PFSK-1 (cell line): ENCODE measurements around the gene CTSW.
A peak's percentile ranks its signal among the peaks of the same experiment; 100 is the strongest.

Experiments used
- FOXP2 ChIP-seq: optimal IDR thresholded peaks from 2 replicates; pipeline ENCODE3; 2011; ENCODE audit warnings: borderline replicate concordance, control low read depth, inconsistent platforms; ENCODE audit not compliant: insufficient read depth; ENCODE audit errors: extremely low read length, extremely low read depth
- POLR2AphosphoS5 ChIP-seq: IDR thresholded peaks from 2 replicates; pipeline ENCODE4 v1.6.1; 2012; ENCODE audit warnings: low read depth, mild to moderate bottlenecking, control low read depth, low read length, moderate library complexity
- SIN3A ChIP-seq: IDR thresholded peaks from 2 replicates; pipeline ENCODE4 v1.6.1; 2012; ENCODE audit warnings: mild to moderate bottlenecking, low read length, moderate library complexity, borderline replicate concordance; ENCODE audit not compliant: insufficient read depth
- TAF1 ChIP-seq: IDR thresholded peaks from 2 replicates; pipeline ENCODE4 v1.6.1; 2012; ENCODE audit warnings: low read length, control low read depth, borderline replicate concordance; ENCODE audit not compliant: insufficient read depth
- TF ChIP-seq, protein P1 (sequence below), 2 experiments: IDR thresholded peaks; 2 replicates each; pipeline versions ENCODE4 v1.6.1 to v1.8.0; 2011 to 2012; ENCODE audit warnings: low read depth in 2 of 2, low read length in 2 of 2, control low read depth in 1 of 2, inconsistent platforms in 1 of 2, mild to moderate bottlenecking in 1 of 2, moderate library complexity in 1 of 2; ENCODE audit not compliant: insufficient read depth in 1 of 2

The CTSW gene

DNA sequence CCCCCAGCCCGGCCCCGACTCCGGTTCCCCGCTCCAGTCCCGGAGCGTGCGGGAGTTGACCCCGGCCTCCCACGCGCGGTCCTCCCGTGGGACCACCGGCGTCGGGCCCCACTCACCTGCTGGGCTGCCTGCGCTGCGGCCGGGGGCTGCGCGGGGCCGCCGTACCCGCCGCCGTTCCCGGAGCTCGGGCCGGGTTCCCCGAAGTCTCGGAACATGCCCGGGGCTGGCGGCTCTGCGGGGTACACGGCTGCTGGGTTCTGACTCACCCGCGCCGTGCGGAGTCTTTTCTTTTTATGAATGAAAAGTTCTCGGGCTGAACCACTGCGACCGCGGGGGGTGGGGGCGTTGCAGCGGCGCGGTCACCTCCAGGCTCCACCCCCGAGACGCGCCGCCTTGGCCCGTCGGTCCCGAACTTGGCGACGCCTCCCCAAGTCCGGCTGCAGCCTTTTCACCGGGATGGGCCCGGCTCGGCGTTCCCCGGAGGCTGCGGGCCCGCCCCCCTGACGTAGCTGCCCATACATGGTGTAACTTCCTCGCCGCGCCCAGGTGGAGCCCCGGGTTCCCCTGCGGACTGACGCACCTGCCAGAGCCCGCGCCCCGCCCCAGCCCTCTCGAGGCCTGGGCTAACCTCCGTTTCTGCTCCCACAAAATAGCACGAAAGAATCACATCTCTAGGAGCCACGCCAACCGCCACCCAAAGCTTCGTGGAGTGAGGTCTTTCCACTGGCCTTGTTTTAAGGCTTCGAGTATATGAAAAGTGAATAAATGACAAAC is 20.7 kb downstream of the CTSW start, which contains the start of gene FOSL1:
Gene FOSL1, minus strand, starts transcription at position 264 of the 774 bp plus-strand sequence. Its CDS starts 49 bp downstream, at position 215.
- TF ChIP-seq POLR2AphosphoS5 (peak; percentile 91), SIN3A (peak; percentile 84), TAF1 (peak; percentile 92; the same call in 1 of the 2 replicates), FOXP2 (no peak)
- TF ChIP-seq, protein P1, sequence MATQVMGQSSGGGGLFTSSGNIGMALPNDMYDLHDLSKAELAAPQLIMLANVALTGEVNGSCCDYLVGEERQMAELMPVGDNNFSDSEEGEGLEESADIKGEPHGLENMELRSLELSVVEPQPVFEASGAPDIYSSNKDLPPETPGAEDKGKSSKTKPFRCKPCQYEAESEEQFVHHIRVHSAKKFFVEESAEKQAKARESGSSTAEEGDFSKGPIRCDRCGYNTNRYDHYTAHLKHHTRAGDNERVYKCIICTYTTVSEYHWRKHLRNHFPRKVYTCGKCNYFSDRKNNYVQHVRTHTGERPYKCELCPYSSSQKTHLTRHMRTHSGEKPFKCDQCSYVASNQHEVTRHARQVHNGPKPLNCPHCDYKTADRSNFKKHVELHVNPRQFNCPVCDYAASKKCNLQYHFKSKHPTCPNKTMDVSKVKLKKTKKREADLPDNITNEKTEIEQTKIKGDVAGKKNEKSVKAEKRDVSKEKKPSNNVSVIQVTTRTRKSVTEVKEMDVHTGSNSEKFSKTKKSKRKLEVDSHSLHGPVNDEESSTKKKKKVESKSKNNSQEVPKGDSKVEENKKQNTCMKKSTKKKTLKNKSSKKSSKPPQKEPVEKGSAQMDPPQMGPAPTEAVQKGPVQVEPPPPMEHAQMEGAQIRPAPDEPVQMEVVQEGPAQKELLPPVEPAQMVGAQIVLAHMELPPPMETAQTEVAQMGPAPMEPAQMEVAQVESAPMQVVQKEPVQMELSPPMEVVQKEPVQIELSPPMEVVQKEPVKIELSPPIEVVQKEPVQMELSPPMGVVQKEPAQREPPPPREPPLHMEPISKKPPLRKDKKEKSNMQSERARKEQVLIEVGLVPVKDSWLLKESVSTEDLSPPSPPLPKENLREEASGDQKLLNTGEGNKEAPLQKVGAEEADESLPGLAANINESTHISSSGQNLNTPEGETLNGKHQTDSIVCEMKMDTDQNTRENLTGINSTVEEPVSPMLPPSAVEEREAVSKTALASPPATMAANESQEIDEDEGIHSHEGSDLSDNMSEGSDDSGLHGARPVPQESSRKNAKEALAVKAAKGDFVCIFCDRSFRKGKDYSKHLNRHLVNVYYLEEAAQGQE (IDR thresholded peaks at IDR 0.05; ENCODE audit: insufficient read depth in 1 of 2, low read depth in 2 of 2, low read length in 2 of 2) = peak in 1 of 2 experiments; percentile 58; a peak in 1 of 4 replicates

DNA sequence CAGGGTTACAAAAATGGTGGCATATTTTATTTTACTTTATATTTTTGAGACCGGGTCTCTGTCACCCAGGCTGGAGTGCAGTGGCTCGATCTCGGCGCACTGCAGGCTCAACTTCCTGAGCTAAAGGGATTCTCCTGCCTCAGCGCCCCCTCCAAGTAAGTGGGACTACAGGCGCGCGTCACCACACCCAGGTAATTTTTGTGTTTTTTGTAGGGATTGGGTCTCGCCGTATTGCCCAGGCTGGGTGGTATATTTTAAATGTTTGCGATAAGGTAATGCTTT is 21.2 kb downstream of the CTSW start:
- TF ChIP-seq POLR2AphosphoS5 (no peak), SIN3A (no peak), FOXP2 (no peak), TAF1 (no peak)
- TF ChIP-seq, protein P1 (IDR thresholded peaks at IDR 0.05; ENCODE audit: insufficient read depth in 1 of 2, low read depth in 2 of 2, low read length in 2 of 2) = no peak

DNA sequence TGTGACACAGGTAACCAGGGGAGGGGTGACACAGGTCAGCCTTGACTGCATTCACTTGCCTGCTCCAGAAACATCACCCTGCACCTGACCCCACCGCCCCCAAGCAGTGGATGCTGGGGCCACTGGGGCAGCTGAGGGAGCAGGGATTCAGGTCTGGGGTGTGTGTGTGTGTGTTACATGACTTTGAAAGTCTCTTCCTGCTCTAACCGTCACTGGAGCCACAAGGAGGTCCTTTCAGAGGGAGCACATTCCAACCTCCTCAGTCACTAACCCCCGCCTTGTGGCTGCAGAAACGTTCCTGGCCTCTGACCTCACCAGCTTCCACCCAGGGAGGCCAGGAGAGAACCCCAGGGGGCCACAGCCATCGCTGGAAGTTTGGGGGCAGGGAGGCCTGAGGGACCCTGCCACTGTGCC is 23.4 kb downstream of the CTSW start:
- TF ChIP-seq TAF1 (no peak), SIN3A (no peak), FOXP2 (no peak), POLR2AphosphoS5 (no peak)
- TF ChIP-seq, protein P1 (IDR thresholded peaks at IDR 0.05; ENCODE audit: insufficient read depth in 1 of 2, low read depth in 2 of 2, low read length in 2 of 2) = no peak

DNA sequence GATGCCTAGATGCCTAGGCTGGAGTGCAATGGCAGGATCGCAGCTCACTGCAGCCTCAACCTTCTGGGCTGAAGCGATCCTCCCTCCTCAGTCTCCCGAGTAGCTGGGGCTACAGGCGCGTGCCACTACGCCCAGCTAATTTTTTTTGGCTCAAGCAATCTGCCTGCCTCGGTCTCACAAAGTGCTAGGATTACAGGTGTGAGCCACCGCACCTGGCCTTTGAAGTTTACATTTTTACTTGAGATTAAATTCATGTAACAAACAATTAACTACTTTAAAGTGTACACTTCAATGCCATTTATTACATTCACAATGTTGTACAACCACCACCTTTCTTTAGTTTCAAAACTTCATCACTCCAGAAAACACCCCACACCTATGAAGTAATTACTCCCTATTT is 24.1 kb downstream of the CTSW start:
- TF ChIP-seq SIN3A (no peak), FOXP2 (no peak), TAF1 (no peak), POLR2AphosphoS5 (no peak)
- TF ChIP-seq, protein P1 (IDR thresholded peaks at IDR 0.05; ENCODE audit: insufficient read depth in 1 of 2, low read depth in 2 of 2, low read length in 2 of 2) = no peak
